Brain microvascular endothelial cell (primary cell): ENCODE results near the gene POLG2.

Experiments used
- DNase-seq: peaks from one replicate; pipeline ENCODE4 v3.0.0-alpha.2; 2020
- H3K27ac ChIP-seq: fragments of 250-450 bp; sonication (Bioruptor Pico); 2 replicates; pipeline ENCODE4 v1.5.1; 2020; ENCODE audit warnings: mild to moderate bottlenecking, moderate library complexity
- H3K27me3 ChIP-seq: fragments of 250-450 bp; sonication (Bioruptor Pico); replicated peaks from 2 replicates; pipeline ENCODE4 v1.5.1; 2020; ENCODE audit warnings: mild to moderate bottlenecking
- H3K36me3 ChIP-seq: fragments of 250-450 bp; sonication (Bioruptor Pico); replicated peaks from 2 replicates; pipeline ENCODE4 v1.5.1; 2020; ENCODE audit warnings: mild to moderate bottlenecking
- H3K4me3 ChIP-seq: 2 replicates; pipeline ENCODE4 v1.5.1; 2011; ENCODE audit warnings: low read depth, mild to moderate bottlenecking, control low read depth, low read length, moderate library complexity
- CTCF ChIP-seq: IDR thresholded peaks from 2 replicates; pipeline ENCODE4 v1.5.1; 2011; ENCODE audit warnings: low read depth, mild to moderate bottlenecking, moderate library complexity, low read length, control low read depth, inconsistent platforms; ENCODE audit errors: missing control alignments
- in situ Hi-C: cut with HindIII; loops from 2 replicates; pipeline ENCODE4 v1.10.0; 2017; ENCODE audit warnings: low sequenced_read_pairs, low pct_ligation_motif_present

POLG2 gene

GRCh38 chr17:64529221-64529620, 32.4 kb upstream of the POLG2 start:
- no peak for DNase-seq
- Histone ChIP-seq H3K27ac (no peak overlapping the region), H3K27me3 (no peaks in the 10 kb centered on the region), H3K36me3 (peaks cover 76% of the 10 kb centered on the region), H3K4me3 (no peak overlapping the region)
- no peak for TF ChIP-seq CTCF
- in situ Hi-C loops, result no loop called here

DNA sequence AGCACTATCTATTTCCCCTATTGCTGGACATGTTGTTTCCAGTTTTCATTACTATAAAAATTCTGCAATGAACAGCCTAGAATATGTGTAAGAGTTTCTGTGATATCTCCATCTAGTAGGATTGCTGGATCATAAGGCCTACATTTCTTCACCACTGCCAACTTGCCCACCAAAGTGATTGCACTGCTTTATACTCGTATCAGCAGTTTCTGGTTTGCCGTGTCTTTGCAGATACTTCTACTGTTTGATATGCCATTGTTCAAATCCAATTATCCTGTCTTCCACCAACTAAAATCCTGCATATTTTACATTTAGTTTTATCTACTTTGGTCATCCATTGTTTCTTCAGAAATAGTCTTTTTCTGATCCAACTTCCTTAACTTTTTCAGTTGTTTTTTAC, 31.1 kb upstream of the POLG2 start:
- H3K4me3 ChIP-seq, result no peak overlapping the region
- no peaks in the 10 kb centered on the region for H3K27me3 ChIP-seq
- peaks cover 76% of the 10 kb centered on the region for H3K36me3 ChIP-seq
- no peak for DNase-seq
- TF ChIP-seq CTCF, result no peak
- no peak overlapping the region for H3K27ac ChIP-seq
- in situ Hi-C loops, result no loop called here

DNA sequence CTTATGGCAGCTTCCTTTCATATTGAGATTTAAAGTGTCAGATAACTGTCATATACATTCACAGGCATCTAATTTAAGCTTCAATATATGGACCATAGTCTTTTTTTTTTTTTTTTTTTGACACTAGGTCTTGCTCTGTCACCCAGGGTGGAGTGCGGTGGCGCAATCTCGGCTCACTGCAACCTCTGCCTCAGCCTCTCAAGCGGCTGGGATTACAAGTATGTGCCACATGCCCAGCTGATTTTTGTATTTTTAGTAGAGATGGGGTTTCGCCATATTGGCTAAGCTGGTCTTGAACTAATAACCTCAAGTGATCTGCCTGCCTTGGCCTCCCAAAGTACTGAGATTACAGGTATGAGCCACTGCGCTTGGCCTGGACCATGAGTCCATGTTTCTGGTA, 23.5 kb upstream of the POLG2 start:
- H3K36me3 ChIP-seq, result peaks cover 63% of the 10 kb centered on the region
- TF ChIP-seq CTCF, result no peak
- no peaks in the 10 kb centered on the region for H3K27me3 ChIP-seq

GRCh38 chr17:64519601-64520000, 22.7 kb upstream of the POLG2 start:
- no peaks in the 10 kb centered on the region for H3K27me3 ChIP-seq
- H3K36me3 ChIP-seq, result peaks cover 58% of the 10 kb centered on the region
- H3K4me3 ChIP-seq, result no peak overlapping the region
- DNase-seq, result no peak
- no peak overlapping the region for H3K27ac ChIP-seq
- TF ChIP-seq CTCF, result no peak
- in situ Hi-C loops, result no loop called here

More for the DNA sequence above, 23.5 kb upstream of the POLG2 start:
- H3K4me3 ChIP-seq, result no peak overlapping the region
- in situ Hi-C loops, result no loop called here
- DNase-seq, result no peak
- no peak overlapping the region for H3K27ac ChIP-seq

- no peak overlapping the region for H3K27ac ChIP-seq
- DNase-seq, result no peak
- TF ChIP-seq CTCF, result no peak
- H3K4me3 ChIP-seq, result no peak overlapping the region
- H3K27me3 ChIP-seq, result no peaks in the 10 kb centered on the region
- peaks cover 59% of the 10 kb centered on the region for H3K36me3 ChIP-seq
- in situ Hi-C loops, result no loop called here
These were observed 19.0 kb upstream of the POLG2 start for GRCh38 chr17:64515829-64516228.

DNA sequence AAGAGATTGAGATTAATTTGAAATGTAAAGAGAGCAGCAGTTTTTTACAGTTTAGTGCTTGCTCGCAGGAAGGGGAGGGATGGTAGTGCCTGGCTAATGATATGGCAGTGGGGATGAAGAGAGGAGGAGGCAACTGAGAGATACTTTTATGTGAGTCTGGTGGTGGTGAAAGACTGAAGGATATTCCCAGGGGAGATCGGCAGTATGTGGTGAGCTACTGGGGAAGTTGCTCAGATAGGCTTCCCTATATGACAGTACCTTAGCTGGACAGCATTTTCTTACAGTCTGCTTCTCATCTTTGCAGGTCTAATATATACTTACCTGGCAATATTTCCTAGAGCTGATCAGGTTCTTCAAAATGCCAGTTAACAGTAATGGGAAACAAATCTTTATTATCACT, 18.6 kb upstream of the POLG2 start:
- Histone ChIP-seq H3K4me3 (no peak overlapping the region), H3K27me3 (no peaks in the 10 kb centered on the region), H3K27ac (no peak overlapping the region), H3K36me3 (peaks cover 58% of the 10 kb centered on the region)
- in situ Hi-C loops, result no loop called here
- TF ChIP-seq CTCF, result no peak
- DNase-seq, result no peak
